ENCODE measurements around the gene SOS2.

SOS2 gene

DNA sequence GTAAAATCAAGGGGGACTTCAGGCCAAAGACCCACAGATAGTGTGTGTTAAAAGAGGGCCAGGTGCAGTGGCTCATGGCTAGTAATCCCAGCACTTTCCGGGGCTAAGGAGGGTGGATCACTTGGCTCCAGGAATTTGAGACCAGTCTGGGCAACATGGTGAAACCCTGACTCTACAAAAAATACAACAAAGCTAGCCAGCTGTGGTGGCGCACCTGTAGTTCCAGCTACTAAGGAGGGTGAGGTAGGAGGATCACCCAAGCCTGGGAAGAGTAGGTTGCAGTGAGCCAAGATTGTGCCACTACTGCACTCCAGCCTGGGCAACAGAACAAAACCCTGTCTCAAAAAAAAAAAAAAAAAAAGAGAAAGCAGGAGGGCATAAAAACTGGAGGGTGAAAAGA lies 123.5 kb downstream of the SOS2 start:
- no peak for DNase-seq (ENCODE audit: low read depth)
- TF ChIP-seq, protein P1, sequence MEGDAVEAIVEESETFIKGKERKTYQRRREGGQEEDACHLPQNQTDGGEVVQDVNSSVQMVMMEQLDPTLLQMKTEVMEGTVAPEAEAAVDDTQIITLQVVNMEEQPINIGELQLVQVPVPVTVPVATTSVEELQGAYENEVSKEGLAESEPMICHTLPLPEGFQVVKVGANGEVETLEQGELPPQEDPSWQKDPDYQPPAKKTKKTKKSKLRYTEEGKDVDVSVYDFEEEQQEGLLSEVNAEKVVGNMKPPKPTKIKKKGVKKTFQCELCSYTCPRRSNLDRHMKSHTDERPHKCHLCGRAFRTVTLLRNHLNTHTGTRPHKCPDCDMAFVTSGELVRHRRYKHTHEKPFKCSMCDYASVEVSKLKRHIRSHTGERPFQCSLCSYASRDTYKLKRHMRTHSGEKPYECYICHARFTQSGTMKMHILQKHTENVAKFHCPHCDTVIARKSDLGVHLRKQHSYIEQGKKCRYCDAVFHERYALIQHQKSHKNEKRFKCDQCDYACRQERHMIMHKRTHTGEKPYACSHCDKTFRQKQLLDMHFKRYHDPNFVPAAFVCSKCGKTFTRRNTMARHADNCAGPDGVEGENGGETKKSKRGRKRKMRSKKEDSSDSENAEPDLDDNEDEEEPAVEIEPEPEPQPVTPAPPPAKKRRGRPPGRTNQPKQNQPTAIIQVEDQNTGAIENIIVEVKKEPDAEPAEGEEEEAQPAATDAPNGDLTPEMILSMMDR (conservative IDR thresholded peaks at IDR 0.05; ENCODE audit: low read depth, low read length): no peak
- no peak overlapping the region for H3K4me3 ChIP-seq (ENCODE audit: low read depth, low read length)

DNA sequence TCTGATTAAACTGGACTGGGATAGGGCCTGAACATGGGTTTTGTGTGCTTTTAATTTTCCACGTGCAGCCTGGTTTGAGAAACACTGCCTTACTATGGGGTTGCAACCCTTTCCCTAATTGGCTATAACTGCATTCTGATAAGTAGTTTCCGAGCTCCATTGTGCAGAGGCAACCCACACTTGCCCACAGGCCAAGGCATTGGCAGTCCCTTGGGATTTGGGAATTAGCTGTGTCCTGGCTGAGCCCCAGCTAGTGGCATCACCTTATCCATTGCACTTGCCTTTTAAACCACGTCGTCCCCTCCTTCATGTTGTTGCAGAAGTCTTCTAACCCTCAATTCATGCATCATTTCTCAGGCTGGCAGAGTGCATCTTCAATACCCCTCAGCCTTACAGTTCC lies 125.2 kb downstream of the SOS2 start:
- TF ChIP-seq, protein P1 (conservative IDR thresholded peaks at IDR 0.05; ENCODE audit: low read depth, low read length): no peak
- no peak for DNase-seq (ENCODE audit: low read depth)
- no peak overlapping the region for H3K4me3 ChIP-seq (ENCODE audit: low read depth, low read length)

DNA sequence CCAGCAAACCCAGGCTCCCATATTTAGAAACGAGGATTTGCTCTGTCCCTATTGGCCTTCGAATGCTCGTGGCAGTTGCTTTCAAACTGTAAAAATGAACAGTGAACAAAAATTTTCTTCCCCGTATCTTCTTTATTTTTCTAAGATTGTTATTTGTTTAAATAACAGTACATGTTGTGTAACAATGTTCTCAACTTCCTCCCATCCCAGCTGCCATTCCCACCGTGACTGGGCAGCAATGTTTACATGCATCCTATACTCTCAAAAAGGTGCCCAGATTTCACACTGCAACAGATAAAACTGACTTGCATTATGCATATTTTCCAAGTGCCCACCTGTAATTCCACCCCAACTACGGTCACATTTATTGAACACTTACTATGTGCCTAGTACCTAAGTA lies 127.8 kb downstream of the SOS2 start:
- TF ChIP-seq, protein P1 (conservative IDR thresholded peaks at IDR 0.05; ENCODE audit: low read depth, low read length): no peak
- H3K4me3 ChIP-seq (ENCODE audit: low read depth, low read length): no peak overlapping the region
- peak; percentile 65 for DNase-seq (ENCODE audit: low read depth)

DNA sequence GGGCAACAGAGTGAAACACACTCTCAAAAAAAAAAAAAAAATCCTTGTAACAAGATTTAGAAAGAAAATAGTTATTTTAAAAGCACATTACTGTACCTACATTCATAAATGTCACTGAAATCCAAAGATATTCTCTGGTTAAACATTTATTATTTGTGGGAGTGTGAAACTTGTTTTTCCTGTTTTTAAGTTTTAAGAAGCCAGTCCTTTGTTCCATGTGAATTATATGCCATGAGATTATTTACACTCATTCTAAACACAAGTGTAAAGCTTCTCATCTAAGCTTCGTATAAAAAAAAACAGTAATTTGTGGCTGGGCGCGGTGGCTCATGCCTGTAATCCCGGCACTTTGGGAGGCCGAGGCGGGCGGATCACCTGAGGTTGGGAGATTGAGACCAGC lies 130.0 kb downstream of the SOS2 start:
- no peak overlapping the region for H3K4me3 ChIP-seq (ENCODE audit: low read depth, low read length)
- TF ChIP-seq, protein P1 (conservative IDR thresholded peaks at IDR 0.05; ENCODE audit: low read depth, low read length): no peak
- DNase-seq (ENCODE audit: low read depth): no peak

DNA sequence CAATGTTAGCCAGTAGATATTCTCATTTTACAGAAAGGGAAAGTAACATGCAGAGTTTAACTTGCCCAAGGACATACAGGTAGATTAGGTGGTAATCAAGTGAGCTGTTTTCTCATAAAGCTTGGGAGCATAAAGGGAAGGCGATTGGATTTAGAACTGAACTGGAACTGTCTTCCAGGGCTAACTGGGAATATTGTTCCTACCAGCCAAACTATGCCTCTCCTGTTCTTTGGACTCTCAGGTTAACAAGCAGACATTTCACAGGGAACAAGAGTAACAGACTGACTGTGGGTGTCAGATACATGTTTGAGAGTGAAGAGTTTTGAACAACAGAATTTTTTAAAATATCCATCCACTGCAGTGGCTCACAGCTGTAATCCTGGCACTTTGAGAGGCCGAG lies 130.6 kb downstream of the SOS2 start:
- TF ChIP-seq, protein P1 (conservative IDR thresholded peaks at IDR 0.05; ENCODE audit: low read depth, low read length): no peak
- H3K4me3 ChIP-seq (ENCODE audit: low read depth, low read length): no peak overlapping the region
- no peak for DNase-seq (ENCODE audit: low read depth)

DNA sequence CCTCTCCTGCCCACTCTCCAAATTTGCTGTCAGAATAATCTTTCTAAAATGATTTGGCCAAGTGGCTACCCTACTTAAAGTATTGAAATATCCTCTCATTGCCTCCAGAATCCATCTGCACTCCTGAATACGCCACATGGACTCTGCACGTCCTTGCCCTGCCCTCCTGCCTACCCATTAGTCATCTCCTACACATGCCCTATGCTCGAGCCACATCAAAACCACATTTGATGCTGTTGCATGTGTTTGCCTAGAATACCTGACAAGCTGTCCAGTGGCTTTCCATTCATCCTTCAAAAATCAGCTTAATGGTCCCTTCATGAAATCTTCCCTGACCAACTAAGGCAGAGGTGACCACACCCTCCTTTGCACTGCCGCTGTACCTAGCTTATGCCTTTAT lies 132.0 kb downstream of the SOS2 start:
- H3K4me3 ChIP-seq (ENCODE audit: low read depth, low read length): no peak overlapping the region
- no peak for DNase-seq (ENCODE audit: low read depth)
- TF ChIP-seq, protein P1 (conservative IDR thresholded peaks at IDR 0.05; ENCODE audit: low read depth, low read length): no peak

DNA sequence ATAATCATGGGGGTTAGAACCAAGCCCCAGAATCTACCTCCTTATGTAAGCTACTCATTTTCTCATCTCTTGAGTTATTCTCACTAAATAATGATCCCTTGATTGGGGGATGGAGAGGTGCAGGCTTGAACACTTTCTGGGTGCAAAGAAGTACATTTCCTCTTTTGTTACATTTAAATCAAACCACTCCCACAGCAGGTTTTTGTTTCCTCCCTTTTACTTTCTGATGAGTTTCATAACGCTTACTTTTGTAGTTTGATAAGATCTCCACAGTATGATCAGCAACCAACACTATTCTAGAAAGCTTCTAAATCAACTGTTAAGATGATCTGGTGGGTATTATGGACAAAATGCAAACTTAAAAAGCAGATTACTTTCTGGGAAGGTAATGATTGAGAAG lies 135.5 kb downstream of the SOS2 start:
- DNase-seq (ENCODE audit: low read depth): no peak

More for the DNA sequence above, 135.5 kb downstream of the SOS2 start:
- H3K4me3 ChIP-seq (ENCODE audit: low read depth, low read length): no peak overlapping the region
- TF ChIP-seq, protein P1 (conservative IDR thresholded peaks at IDR 0.05; ENCODE audit: low read depth, low read length): no peak

All from choroid plexus epithelial cell (primary cell).